HCT116 (cell line): ENCODE data around the gene CACNG6.

Experiments
- EZH2 ChIP-seq: fragments of 200-600 bp; sonication (generic); IDR thresholded peaks from 2 replicates; pipeline ENCODE4 v1.6.1; 2017; ENCODE audit warnings: antibody characterized with exemption, mixed run types
- JUND ChIP-seq: IDR thresholded peaks from 2 replicates; pipeline ENCODE4 v1.6.1; 2012
- POLR2AphosphoS5 ChIP-seq: IDR thresholded peaks from 2 replicates; pipeline ENCODE4 v1.6.1; 2011; ENCODE audit warnings: mild to moderate bottlenecking, low read depth, low read length, moderate library complexity
- SIN3A ChIP-seq: IDR thresholded peaks from 2 replicates; pipeline ENCODE4 v1.6.1; 2012; ENCODE audit warnings: low read depth
- SP1 ChIP-seq: IDR thresholded peaks from 2 replicates; pipeline ENCODE4 v1.6.1; 2012; ENCODE audit warnings: low read depth
- SRF ChIP-seq: IDR thresholded peaks from 2 replicates; pipeline ENCODE4 v1.6.1; 2012; ENCODE audit warnings: low read depth
- TCF7L2 ChIP-seq: IDR thresholded peaks from 2 replicates; pipeline ENCODE4 v1.7.0; 2011; ENCODE audit warnings: borderline replicate concordance, inconsistent platforms; ENCODE audit not compliant: insufficient read depth, insufficient read length; ENCODE audit errors: extremely low read depth
- TF ChIP-seq, protein P1 (sequence below), 3 experiments: fragments of 200-600 bp in 1 of 3; sonication (generic) in 1 of 3; IDR thresholded peaks in 2 of 3; conservative IDR thresholded peaks in 1 of 3; 2 replicates each; pipeline ENCODE4 v1.5.1; 2012 to 2017; ENCODE audit warnings: low read depth in 2 of 3, low read length in 2 of 3, antibody characterized with exemption in 1 of 3, borderline replicate concordance in 1 of 3, control low read depth in 1 of 3, mild to moderate bottlenecking in 1 of 3, mixed read lengths in 1 of 3, mixed run types in 1 of 3, moderate library complexity in 1 of 3; ENCODE audit not compliant: insufficient read depth in 1 of 3

DNA sequence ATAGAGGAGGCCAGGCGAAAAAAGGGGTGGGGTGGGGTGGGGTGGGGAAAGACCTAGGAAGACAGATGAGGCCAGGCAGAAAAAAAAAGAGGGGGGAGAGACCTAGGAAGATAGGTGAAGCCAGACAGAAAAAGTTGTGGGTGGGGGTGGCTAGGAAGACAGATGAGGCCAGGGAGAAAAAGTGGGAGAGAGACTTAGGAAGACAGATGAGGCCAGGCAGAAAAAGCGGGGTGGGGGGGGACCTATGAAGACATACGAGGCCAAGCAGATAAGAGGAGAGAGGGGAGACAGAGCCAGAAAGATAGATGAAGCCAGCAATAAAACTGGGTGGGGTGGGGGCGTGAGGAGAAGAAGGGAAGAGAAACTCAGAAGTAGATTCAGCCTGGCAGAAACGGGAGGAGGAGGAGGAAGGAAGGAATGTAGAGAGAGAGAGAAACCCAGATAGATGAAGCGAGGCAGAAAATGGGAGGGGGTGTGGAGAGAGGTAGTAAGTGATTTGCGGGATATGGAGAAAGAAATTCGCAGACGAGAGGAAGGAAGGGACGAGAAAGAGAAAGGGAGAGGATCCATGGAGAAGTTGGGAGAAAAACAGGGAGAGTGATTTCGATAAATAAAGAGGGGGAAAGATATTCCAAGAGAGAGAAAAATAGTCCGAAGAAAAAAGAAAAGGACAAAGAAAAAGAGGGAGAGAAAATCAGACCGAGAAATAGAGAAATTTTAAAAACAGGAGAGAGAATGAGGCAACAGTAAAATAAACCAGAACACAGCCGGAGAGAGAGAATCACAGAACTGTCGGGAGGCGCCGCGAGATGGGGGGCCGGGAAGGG, 12.2 kb upstream of the CACNG6 start:
- TF ChIP-seq JUND, result no peak
- no peak for TF ChIP-seq POLR2AphosphoS5
- no peak for TF ChIP-seq SP1
- TF ChIP-seq, protein P1, sequence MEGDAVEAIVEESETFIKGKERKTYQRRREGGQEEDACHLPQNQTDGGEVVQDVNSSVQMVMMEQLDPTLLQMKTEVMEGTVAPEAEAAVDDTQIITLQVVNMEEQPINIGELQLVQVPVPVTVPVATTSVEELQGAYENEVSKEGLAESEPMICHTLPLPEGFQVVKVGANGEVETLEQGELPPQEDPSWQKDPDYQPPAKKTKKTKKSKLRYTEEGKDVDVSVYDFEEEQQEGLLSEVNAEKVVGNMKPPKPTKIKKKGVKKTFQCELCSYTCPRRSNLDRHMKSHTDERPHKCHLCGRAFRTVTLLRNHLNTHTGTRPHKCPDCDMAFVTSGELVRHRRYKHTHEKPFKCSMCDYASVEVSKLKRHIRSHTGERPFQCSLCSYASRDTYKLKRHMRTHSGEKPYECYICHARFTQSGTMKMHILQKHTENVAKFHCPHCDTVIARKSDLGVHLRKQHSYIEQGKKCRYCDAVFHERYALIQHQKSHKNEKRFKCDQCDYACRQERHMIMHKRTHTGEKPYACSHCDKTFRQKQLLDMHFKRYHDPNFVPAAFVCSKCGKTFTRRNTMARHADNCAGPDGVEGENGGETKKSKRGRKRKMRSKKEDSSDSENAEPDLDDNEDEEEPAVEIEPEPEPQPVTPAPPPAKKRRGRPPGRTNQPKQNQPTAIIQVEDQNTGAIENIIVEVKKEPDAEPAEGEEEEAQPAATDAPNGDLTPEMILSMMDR (IDR thresholded peaks at IDR 0.05 in 2 of 3, conservative IDR thresholded peaks at IDR 0.05 in 1 of 3; ENCODE audit: borderline replicate concordance in 1 of 3, insufficient read depth in 1 of 3, low read depth in 2 of 3, low read length in 2 of 3), result no peak
- no peak for TF ChIP-seq EZH2
- TF ChIP-seq SRF, result no peak
- no peak for TF ChIP-seq SIN3A
- TF ChIP-seq TCF7L2, result no peak
